Neutrophil (primary cell): ENCODE measurements around the gene NRDE2.

Experiments
- H3K27ac ChIP-seq: fragments of 200-600 bp; sonication (generic); 2 replicates; pipeline ENCODE4 v1.5.1; 2016; ENCODE audit warnings: mild to moderate bottlenecking, moderate library complexity
- H3K27me3 ChIP-seq: fragments of 200-600 bp; sonication (generic); 2 replicates; pipeline ENCODE4 v1.6.0; 2016; ENCODE audit warnings: mild to moderate bottlenecking
- H3K36me3 ChIP-seq: fragments of 200-600 bp; sonication (generic); 2 replicates; pipeline ENCODE4 v1.5.1; 2017
- H3K4me1 ChIP-seq, 2 experiments: fragments of 200-600 bp in 1 of 2; sonication (generic) in 1 of 2; 1 replicate in 1 of 2; 2 replicates in 1 of 2; pipeline versions ENCODE4 v1.5.1 to v1.6.1; 2013 to 2016; ENCODE audit warnings: low read depth in 1 of 2, low read length in 1 of 2, mild to moderate bottlenecking in 1 of 2, moderate library complexity in 1 of 2; ENCODE audit not compliant: control insufficient read depth in 1 of 2, insufficient read depth in 1 of 2
- H3K4me3 ChIP-seq, 2 experiments: fragments of 200-600 bp in 1 of 2; sonication (generic) in 1 of 2; 1 replicate in 1 of 2; 2 replicates in 1 of 2; pipeline ENCODE4 v1.5.1; 2013 to 2016; ENCODE audit warnings: low read depth in 1 of 2, low read length in 1 of 2, mild to moderate bottlenecking in 1 of 2, moderate library complexity in 1 of 2
- H3K9me3 ChIP-seq: fragments of 200-600 bp; sonication (generic); 2 replicates; pipeline ENCODE4 v1.5.1; 2016
- CTCF ChIP-seq: fragments of 200-600 bp; sonication (generic); IDR thresholded peaks from 2 replicates; pipeline ENCODE4 v1.5.1; 2016; ENCODE audit warnings: antibody characterized with exemption

The NRDE2 gene

GRCh38 chr14:90268420-90268819, 63.3 kb downstream of the NRDE2 start:
- no peak overlapping the region for H3K4me3 ChIP-seq
- H3K36me3 ChIP-seq: peaks cover 82% of the 10 kb centered on the region
- no peak overlapping the region for H3K27ac ChIP-seq
- no peaks in the 10 kb centered on the region for H3K9me3 ChIP-seq
- peaks cover 12% of the 10 kb centered on the region in 2 experiments for H3K4me1 ChIP-seq
- H3K27me3 ChIP-seq: no peaks in the 10 kb centered on the region
- TF ChIP-seq CTCF: no peak

DNA sequence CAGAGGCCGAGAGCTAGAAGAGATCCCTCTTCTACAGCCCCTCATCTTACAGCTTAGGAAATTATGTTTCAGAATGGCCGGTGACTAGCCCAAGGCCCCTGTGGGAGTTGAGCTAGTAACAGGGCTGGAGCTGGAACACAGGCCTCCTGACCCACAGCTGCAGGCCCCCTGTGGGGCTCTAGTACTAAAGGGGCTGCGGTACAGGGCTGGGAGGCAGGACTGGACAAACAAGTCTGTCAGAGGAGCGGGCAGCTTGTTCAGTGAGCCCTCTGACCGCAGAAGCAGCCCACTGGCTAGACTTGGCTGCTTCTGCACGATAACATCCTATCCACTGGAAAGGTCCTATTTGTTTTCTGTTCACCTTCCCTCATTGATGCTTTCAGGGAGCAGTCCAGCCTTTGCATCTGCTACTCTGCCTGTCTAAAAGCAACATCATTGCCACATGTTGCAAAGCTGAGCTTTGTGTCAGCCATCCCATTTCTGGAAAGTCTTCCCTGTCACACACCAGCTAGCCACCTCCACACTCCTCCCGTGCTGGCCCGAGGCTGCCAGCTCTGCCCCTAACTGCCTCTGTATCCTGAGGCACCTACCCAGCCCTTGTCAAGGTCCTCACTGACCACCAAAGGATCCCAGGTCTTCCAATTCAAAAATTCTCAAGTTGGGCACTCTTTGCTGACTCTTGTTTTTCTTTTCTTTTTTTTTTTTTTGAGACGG, 65.1 kb downstream of the NRDE2 start:
- Histone ChIP-seq H3K9me3 (no peaks in the 10 kb centered on the region), H3K27ac (no peak overlapping the region), H3K27me3 (no peaks in the 10 kb centered on the region), H3K4me3 (no peak overlapping the region), H3K4me1 (no peaks in the 10 kb centered on the region), H3K36me3 (peaks cover 91% of the 10 kb centered on the region)
- TF ChIP-seq CTCF: no peak

DNA sequence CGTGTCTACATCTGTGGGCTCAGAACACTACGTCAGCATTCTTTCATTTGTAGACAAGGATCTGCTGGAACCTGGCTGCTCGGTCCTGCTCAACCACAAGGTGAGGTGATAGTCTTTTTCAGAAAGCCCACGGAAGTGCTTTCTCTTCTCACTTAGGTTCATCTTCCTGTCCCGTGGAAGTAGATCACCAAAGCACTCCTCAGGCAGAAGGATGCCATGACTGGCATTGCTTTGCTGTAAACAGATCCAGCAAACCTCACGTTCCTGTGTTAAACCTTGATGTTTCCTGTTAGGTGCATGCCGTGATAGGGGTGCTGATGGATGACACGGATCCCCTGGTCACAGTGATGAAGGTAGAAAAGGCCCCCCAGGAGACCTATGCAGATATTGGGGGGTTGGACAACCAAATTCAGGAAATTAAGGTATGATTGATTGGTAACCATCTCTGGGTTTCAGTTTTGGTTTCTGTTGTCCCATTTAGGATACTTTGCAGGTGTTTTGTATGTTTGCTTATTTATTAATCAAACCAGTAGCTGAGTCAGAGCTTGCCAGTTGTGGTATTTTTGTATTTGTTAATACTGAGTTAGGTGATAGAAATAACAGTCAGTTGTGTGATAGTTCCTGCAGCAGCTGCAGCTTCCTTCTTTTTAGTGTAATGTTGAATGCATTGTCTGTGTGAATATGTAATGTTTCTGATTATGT, 67.8 kb downstream of the NRDE2 start:
- H3K4me1 ChIP-seq: no peaks in the 10 kb centered on the region
- no peak overlapping the region for H3K4me3 ChIP-seq
- no peak for TF ChIP-seq CTCF
- H3K36me3 ChIP-seq: peaks cover 90% of the 10 kb centered on the region
- H3K27ac ChIP-seq: peak overlapping the region; percentile 14
- H3K9me3 ChIP-seq: no peaks in the 10 kb centered on the region
- H3K27me3 ChIP-seq: no peaks in the 10 kb centered on the region

GRCh38 chr14:90256354-90257131, 75.2 kb downstream of the NRDE2 start, which contains the start of gene PSMC1:
PSMC1 (plus strand) TSS chr14:90256553; CDS start chr14:90256598, 45 bp downstream.
- no peaks in the 10 kb centered on the region for H3K9me3 ChIP-seq
- H3K4me3 ChIP-seq: peak within 1 kb of the TSS; percentile 80 to 94
- TF ChIP-seq CTCF: peak; percentile 43
- peak within 1 kb of the TSS; percentile 81 for H3K27ac ChIP-seq
- peaks cover 20 to 22% of the 10 kb centered on the region in 2 experiments for H3K4me1 ChIP-seq
- peaks cover 26% of the 10 kb centered on the region for H3K36me3 ChIP-seq
- H3K27me3 ChIP-seq: peaks cover 37% of the 10 kb centered on the region

DNA sequence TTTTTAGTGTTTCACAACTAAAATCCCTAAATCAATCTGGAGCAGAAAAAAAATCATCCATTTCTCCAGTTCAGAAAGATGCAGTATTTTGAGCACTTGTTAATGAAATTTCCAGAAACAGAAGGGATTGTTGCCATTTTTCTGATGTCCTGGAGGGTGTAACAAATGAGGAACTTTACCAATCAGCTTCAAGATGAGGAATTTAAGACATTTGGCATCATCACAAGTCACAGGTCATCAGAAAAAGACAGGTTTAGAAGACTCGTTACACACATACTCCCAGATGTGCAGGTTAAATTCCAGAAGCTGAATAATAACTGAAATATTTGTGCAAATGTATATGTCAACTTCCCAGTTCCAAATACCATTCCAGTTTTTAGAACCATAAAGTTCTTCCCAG, 75.9 kb downstream of the NRDE2 start:
- H3K4me3 ChIP-seq: peak overlapping the region; percentile 80 to 94
- H3K9me3 ChIP-seq: no peaks in the 10 kb centered on the region
- peaks cover 20 to 22% of the 10 kb centered on the region in 2 experiments for H3K4me1 ChIP-seq
- H3K27ac ChIP-seq: peak overlapping the region; percentile 81
- no peak for TF ChIP-seq CTCF
- H3K27me3 ChIP-seq: peaks cover 38% of the 10 kb centered on the region
- peaks cover 21% of the 10 kb centered on the region for H3K36me3 ChIP-seq
